PFSK-1 (cell line): ENCODE data around the gene HIC1.

Experiments used
- POLR2AphosphoS5 ChIP-seq: IDR thresholded peaks from 2 replicates; pipeline ENCODE4 v1.6.1; 2012; ENCODE audit warnings: low read depth, mild to moderate bottlenecking, control low read depth, low read length, moderate library complexity
- SIN3A ChIP-seq: IDR thresholded peaks from 2 replicates; pipeline ENCODE4 v1.6.1; 2012; ENCODE audit warnings: mild to moderate bottlenecking, low read length, moderate library complexity, borderline replicate concordance; ENCODE audit not compliant: insufficient read depth
- TAF1 ChIP-seq: IDR thresholded peaks from 2 replicates; pipeline ENCODE4 v1.6.1; 2012; ENCODE audit warnings: low read length, control low read depth, borderline replicate concordance; ENCODE audit not compliant: insufficient read depth

GRCh38 chr17:2076087-2076984 is 21.4 kb downstream of the HIC1 start:
- TF ChIP-seq POLR2AphosphoS5 (no peak), SIN3A (no peak), TAF1 (no peak)
